Left ventricle myocardium inferior (tissue), 1 donor: Measurements from ENCODE around the gene ANKH. TPM values are rescaled to one million over a fixed set of nuclear protein-coding genes. Genes with fewer than 3 reads are reported as not detected.

Experiments used
- DNase-seq: peaks from one replicate; pipeline ENCODE4 v3.0.0-alpha.2; 2020
- H3K27ac ChIP-seq: fragments of 200-600 bp; replicated peaks from 2 replicates; pipeline ENCODE4 v1.8.0; 2021
- H3K27me3 ChIP-seq: fragments of 200-600 bp; 2 replicates; pipeline ENCODE4 v1.8.0; 2021; ENCODE audit warnings: low read depth
- H3K36me3 ChIP-seq: fragments of 200-600 bp; 2 replicates; pipeline ENCODE4 v1.8.0; 2021
- H3K4me1 ChIP-seq: fragments of 200-600 bp; 2 replicates; pipeline ENCODE4 v1.8.0; 2021
- H3K4me3 ChIP-seq: fragments of 200-600 bp; 2 replicates; pipeline ENCODE4 v1.8.0; 2021; ENCODE audit warnings: mild to moderate bottlenecking, moderate library complexity
- H3K9me3 ChIP-seq: fragments of 200-600 bp; replicated peaks from 2 replicates; pipeline ENCODE4 v1.8.0; 2021
- CTCF ChIP-seq: fragments of 200-600 bp; IDR thresholded peaks from 2 replicates; pipeline ENCODE4 v1.8.0; 2021; ENCODE audit warnings: antibody characterized with exemption, mild to moderate bottlenecking, borderline replicate concordance
- intact Hi-C: fragments of 100-400 bp; cut with micrococcal nuclease; formaldehyde crosslinking; loops from one replicate; pipeline ENCODE4 v1.11.0; 2022
- total RNA-seq: library from RNA; stranded (reverse); fragmentation: NEBNext Ultra II Directional; extraction: Animal tissue kit (Norgen Biotek cat#: 25700); gene quantifications from one replicate; pipeline ENCODE4 v1.2.1, GENCODE V29; 2021
- donor health status: DM: no; HTN: yes; CAD: no; lungs with severe emphysema.

The ANKH gene
- total RNA-seq, 1 donor from 2014 or later, result 227 TPM

- intact Hi-C loops, result no loop called here
- Histone ChIP-seq H3K4me1 (peaks cover 35% of the 10 kb centered on the region), H3K4me3 (no peak overlapping the region), H3K9me3 (no peaks in the 10 kb centered on the region), H3K27ac (no peak overlapping the region), H3K36me3 (peaks cover 16% of the 10 kb centered on the region), H3K27me3 (no peaks in the 10 kb centered on the region)
- DNase-seq, result no peak
- no peak for TF ChIP-seq CTCF
These were observed 104.5 kb downstream of the ANKH start for GRCh38 chr5:14767053-14767452.

GRCh38 chr5:14766584-14766983 lies 105.0 kb downstream of the ANKH start:
- no peak for DNase-seq

GRCh38 chr5:14765587-14765986 lies 106.0 kb downstream of the ANKH start:
- no peak for TF ChIP-seq CTCF
- H3K36me3 ChIP-seq, result peaks cover 16% of the 10 kb centered on the region
- H3K9me3 ChIP-seq, result no peaks in the 10 kb centered on the region
- H3K27ac ChIP-seq, result no peak overlapping the region
- H3K4me3 ChIP-seq, result no peak overlapping the region
- no peak for DNase-seq
- intact Hi-C loops, result no loop called here
- peaks cover 38% of the 10 kb centered on the region for H3K4me1 ChIP-seq
- H3K27me3 ChIP-seq, result no peaks in the 10 kb centered on the region

More at GRCh38 chr5:14766584-14766983, 105.0 kb downstream of the ANKH start:
- Histone ChIP-seq H3K4me3 (no peak overlapping the region), H3K9me3 (no peaks in the 10 kb centered on the region), H3K27ac (no peak overlapping the region), H3K27me3 (no peaks in the 10 kb centered on the region), H3K36me3 (peaks cover 16% of the 10 kb centered on the region), H3K4me1 (peaks cover 35% of the 10 kb centered on the region)
- TF ChIP-seq CTCF, result no peak
- intact Hi-C loops, result no loop called here

- intact Hi-C loops, result no loop called here
- no peak for TF ChIP-seq CTCF
- no peak for DNase-seq
- peaks cover 8% of the 10 kb centered on the region for H3K36me3 ChIP-seq
- H3K4me3 ChIP-seq, result no peak overlapping the region
- H3K4me1 ChIP-seq, result peaks cover 55% of the 10 kb centered on the region
- H3K9me3 ChIP-seq, result no peaks in the 10 kb centered on the region
- peak overlapping the region; percentile 88 for H3K27ac ChIP-seq
- H3K27me3 ChIP-seq, result no peaks in the 10 kb centered on the region
These were observed 108.9 kb downstream of the ANKH start for GRCh38 chr5:14762549-14763216.

GRCh38 chr5:14760548-14761002 lies 111.0 kb downstream of the ANKH start:
- Histone ChIP-seq H3K4me1 (peaks cover 48% of the 10 kb centered on the region), H3K36me3 (peaks cover 13% of the 10 kb centered on the region), H3K9me3 (no peaks in the 10 kb centered on the region), H3K4me3 (no peak overlapping the region), H3K27me3 (no peaks in the 10 kb centered on the region), H3K27ac (peak overlapping the region; percentile 88)
- DNase-seq, result peak; percentile 71
- intact Hi-C loops, result no loop called here
- no peak for TF ChIP-seq CTCF
